ENCODE measurements around the gene PEDS1. TPM values are rescaled to one million over a fixed set of nuclear protein-coding genes. Genes with fewer than 3 reads are reported as not detected.

Gene PEDS1
- total RNA-seq, 1 experiment from 2014 or later, result 53.8 TPM

- peaks cover 7% of the 10 kb centered on the region; the same call in 1 of the 2 replicates for H3K79me2 ChIP-seq (ENCODE audit: low read length)
- no peak overlapping the region for H2AFZ ChIP-seq (ENCODE audit: low read length)
- H3K9me2 ChIP-seq (replicated peaks; ENCODE audit: low read length), result no peaks in the 10 kb centered on the region
- H3K4me3 ChIP-seq (ENCODE audit: low read length), result no peak overlapping the region
- intact Hi-C loops (cut with micrococcal nuclease), result no loop called here
- ChIA-PET POLR2A (ENCODE audit: unreplicated experiment) (no interaction called here), CTCF (no interaction called here)
- no peak overlapping the region for H3K4me2 ChIP-seq (ENCODE audit: low read length)
- TF ChIP-seq EZH2phosphoT487 (IDR thresholded peaks at IDR 0.05; ENCODE audit: borderline replicate concordance, low read length), result no peak
- TF ChIP-seq CTCF (conservative IDR thresholded peaks at IDR 0.05; ENCODE audit: low read depth, low read length), result no peak
- TF ChIP-seq EZH2 (IDR thresholded peaks at IDR 0.05; ENCODE audit: low read length, unreplicated experiment), result no peak
- no peaks in the 10 kb centered on the region for H3F3A ChIP-seq (ENCODE audit: low read length, unreplicated experiment)
- no peak for ATAC-seq
- peaks cover 82% of the 10 kb centered on the region for H3K36me3 ChIP-seq (ENCODE audit: low read depth, low read length)
- no peak overlapping the region for H3K27ac ChIP-seq (ENCODE audit: low read length)
- H4K20me1 ChIP-seq (ENCODE audit: low read length), result peaks cover 3% of the 10 kb centered on the region; the same call in 1 of the 2 replicates
- DNase-seq, result no peak
- no peak overlapping the region for H3K9ac ChIP-seq (ENCODE audit: low read length)
- no TSS peak for BruUV-seq (replicated peaks)
- H3K4me1 ChIP-seq (ENCODE audit: insufficient read depth, low read length), result peaks cover 9% of the 10 kb centered on the region
- no peaks in the 10 kb centered on the region for H3K27me3 ChIP-seq (ENCODE audit: low read length)
- H3K9me3 ChIP-seq (ENCODE audit: low read length), result no peaks in the 10 kb centered on the region
These were observed 25.7 kb downstream of the PEDS1 start for GRCh38 chr20:50127587-50128519.

- Histone ChIP-seq H3K27ac (ENCODE audit: low read length) (no peak overlapping the region), H2AFZ (ENCODE audit: low read length) (no peak overlapping the region), H3K4me1 (ENCODE audit: insufficient read depth, low read length) (peaks cover 11% of the 10 kb centered on the region), H3K9me2 (replicated peaks; ENCODE audit: low read length) (no peaks in the 10 kb centered on the region), H4K20me1 (ENCODE audit: low read length) (no peaks in the 10 kb centered on the region), H3K9ac (ENCODE audit: low read length) (no peak overlapping the region), H3K4me2 (ENCODE audit: low read length) (no peak overlapping the region), H3K79me2 (ENCODE audit: low read length) (no peaks in the 10 kb centered on the region), H3K4me3 (ENCODE audit: low read length) (no peak overlapping the region), H3K27me3 (ENCODE audit: low read length) (no peaks in the 10 kb centered on the region), H3F3A (ENCODE audit: low read length, unreplicated experiment) (no peaks in the 10 kb centered on the region), H3K36me3 (ENCODE audit: low read depth, low read length) (peaks cover 83% of the 10 kb centered on the region), H3K9me3 (ENCODE audit: low read length) (no peaks in the 10 kb centered on the region)
- peak; percentile 40 for ATAC-seq
- POLR2A ChIA-PET (ENCODE audit: unreplicated experiment), result no interaction called here
- no TSS peak for BruUV-seq (replicated peaks)
- DNase-seq, result no peak
- CTCF ChIA-PET, result interaction anchor here (0.6 kb wide), 1 partner anchor 357 kb away, joined by 3 read pairs; no protein-coding TSS in a partner anchor
- TF ChIP-seq EZH2phosphoT487 (IDR thresholded peaks at IDR 0.05; ENCODE audit: borderline replicate concordance, low read length) (no peak), EZH2 (IDR thresholded peaks at IDR 0.05; ENCODE audit: low read length, unreplicated experiment) (no peak), CTCF (conservative IDR thresholded peaks at IDR 0.05; ENCODE audit: low read depth, low read length) (no peak)
- intact Hi-C loops (cut with micrococcal nuclease), result no loop called here
These were observed 26.9 kb downstream of the PEDS1 start for GRCh38 chr20:50126662-50127061.

GRCh38 chr20:50125279-50125678, 28.2 kb downstream of the PEDS1 start:
- Histone ChIP-seq H4K20me1 (ENCODE audit: low read length) (no peaks in the 10 kb centered on the region), H3K27me3 (ENCODE audit: low read length) (no peaks in the 10 kb centered on the region), H2AFZ (ENCODE audit: low read length) (no peak overlapping the region), H3K4me2 (ENCODE audit: low read length) (no peak overlapping the region), H3K36me3 (ENCODE audit: low read depth, low read length) (peaks cover 72% of the 10 kb centered on the region), H3K4me1 (ENCODE audit: insufficient read depth, low read length) (peaks cover 18% of the 10 kb centered on the region), H3K9me3 (ENCODE audit: low read length) (no peaks in the 10 kb centered on the region), H3K9me2 (replicated peaks; ENCODE audit: low read length) (no peaks in the 10 kb centered on the region), H3F3A (ENCODE audit: low read length, unreplicated experiment) (no peaks in the 10 kb centered on the region), H3K4me3 (ENCODE audit: low read length) (no peak overlapping the region), H3K79me2 (ENCODE audit: low read length) (no peaks in the 10 kb centered on the region), H3K9ac (ENCODE audit: low read length) (no peak overlapping the region), H3K27ac (ENCODE audit: low read length) (no peak overlapping the region)
- BruUV-seq (replicated peaks), result no TSS peak
- DNase-seq (no peak), ATAC-seq (no peak)
- intact Hi-C loops (cut with micrococcal nuclease), result no loop called here
- ChIA-PET POLR2A (ENCODE audit: unreplicated experiment) (no interaction called here), CTCF (no interaction called here)
- TF ChIP-seq CTCF (conservative IDR thresholded peaks at IDR 0.05; ENCODE audit: low read depth, low read length) (no peak), EZH2 (IDR thresholded peaks at IDR 0.05; ENCODE audit: low read length, unreplicated experiment) (no peak), EZH2phosphoT487 (IDR thresholded peaks at IDR 0.05; ENCODE audit: borderline replicate concordance, low read length) (no peak)
